Karpas-422 (cell line): Measurements from ENCODE around the gene DMGDH. TPM values are rescaled to one million over a fixed set of nuclear protein-coding genes. Genes with fewer than 3 reads are reported as not detected.
A peak's percentile ranks its signal among the peaks of the same experiment; 100 is the strongest.

ENCODE experiments used
- DNase-seq: peaks from one replicate; pipeline ENCODE4 v3.0.0-alpha.2; 2015
- H2AFZ ChIP-seq: fragments of 200-600 bp; sonication (generic); 2 replicates; pipeline ENCODE4 v1.6.1; 2014; ENCODE audit warnings: antibody characterized with exemption, low read length, mixed read lengths
- H3K27ac ChIP-seq: fragments of 200-600 bp; sonication (generic); 2 replicates; pipeline ENCODE4 v1.5.1; 2014; ENCODE audit warnings: mild to moderate bottlenecking, low read length, moderate library complexity
- H3K27me3 ChIP-seq: fragments of 200-600 bp; sonication (generic); 2 replicates; pipeline ENCODE4 v1.6.1; 2014; ENCODE audit warnings: low read length, mixed read lengths
- H3K36me3 ChIP-seq: fragments of 200-600 bp; sonication (generic); 2 replicates; pipeline ENCODE4 v1.6.1; 2014; ENCODE audit warnings: low read length, mixed read lengths; ENCODE audit not compliant: insufficient read depth
- H3K4me1 ChIP-seq: fragments of 200-600 bp; sonication (generic); 2 replicates; pipeline ENCODE4 v1.6.1; 2014; ENCODE audit warnings: mild to moderate bottlenecking, low read length, mixed read lengths
- H3K4me2 ChIP-seq: fragments of 200-600 bp; sonication (generic); 2 replicates; pipeline ENCODE4 v1.6.1; 2014; ENCODE audit warnings: low read length, low read depth, mild to moderate bottlenecking; ENCODE audit not compliant: poor library complexity, severe bottlenecking
- H3K4me3 ChIP-seq: fragments of 200-600 bp; sonication (generic); 2 replicates; pipeline ENCODE4 v1.5.1; 2014; ENCODE audit warnings: mild to moderate bottlenecking, antibody characterized with exemption, low read length, mixed read lengths
- H3K79me2 ChIP-seq: fragments of 200-600 bp; sonication (generic); 2 replicates; pipeline ENCODE4 v1.6.1; 2014; ENCODE audit warnings: mild to moderate bottlenecking, low read length, mixed read lengths
- H3K9ac ChIP-seq: fragments of 200-600 bp; sonication (generic); 2 replicates; pipeline ENCODE4 v1.6.0; 2014; ENCODE audit warnings: low read length
- H3K9me2 ChIP-seq: fragments of 200-600 bp; sonication (generic), shearing (Covaris generic); replicated peaks from 2 replicates; pipeline ENCODE4 v1.6.0; 2014; ENCODE audit warnings: mild to moderate bottlenecking, low read length, moderate library complexity; ENCODE audit not compliant: insufficient read depth
- H3K9me3 ChIP-seq: fragments of 300-700, 200-600 bp; sonication (generic); 2 replicates; pipeline ENCODE4 v1.6.1; 2014; ENCODE audit warnings: low read length, mixed read lengths
- H4K20me1 ChIP-seq: fragments of 200-600 bp; sonication (generic); 2 replicates; pipeline ENCODE4 v1.6.1; 2014; ENCODE audit warnings: mild to moderate bottlenecking, antibody characterized with exemption, low read length, low read depth; ENCODE audit not compliant: insufficient read depth
- total RNA-seq: library from RNA; depleted of rRNA; stranded (reverse); fragments of >200 nt; shearing (Covaris generic); gene quantifications from 2 replicates; pipeline ENCODE4 v1.2.3, GENCODE V29; 2014; ENCODE audit warnings: low replicate concordance

DMGDH gene
- total RNA-seq, 1 experiment from 2014 or later: not detected

DNA sequence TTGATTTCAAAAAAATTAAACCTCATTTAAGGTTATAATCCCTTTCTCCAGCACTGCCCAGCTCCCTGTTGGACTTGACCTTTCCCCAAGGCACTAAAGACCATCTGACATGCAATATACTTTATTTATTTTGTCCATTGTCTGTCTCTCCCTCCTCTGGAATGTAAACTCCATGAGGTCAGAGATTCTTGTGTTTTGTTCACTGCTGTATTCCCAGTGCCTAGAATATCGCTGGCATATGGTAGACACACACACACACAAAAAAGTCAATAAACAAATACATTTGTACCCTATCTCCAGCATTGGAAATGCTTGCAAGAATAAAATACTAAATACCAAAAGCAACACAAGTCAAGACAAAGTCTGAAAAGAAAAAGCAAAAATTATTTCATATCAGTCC is 67.1 kb downstream of the DMGDH start:
- Histone ChIP-seq H3K4me3 (no peak overlapping the region), H3K36me3 (no peaks in the 10 kb centered on the region), H3K9me3 (no peaks in the 10 kb centered on the region), H3K9ac (no peak overlapping the region), H3K79me2 (no peaks in the 10 kb centered on the region), H2AFZ (no peak overlapping the region), H4K20me1 (no peaks in the 10 kb centered on the region), H3K27ac (no peak overlapping the region), H3K4me1 (no peaks in the 10 kb centered on the region), H3K9me2 (no peaks in the 10 kb centered on the region), H3K27me3 (no peaks in the 10 kb centered on the region; the same call in 1 of the 2 replicates), H3K4me2 (no peak overlapping the region)
- DNase-seq: no peak

DNA sequence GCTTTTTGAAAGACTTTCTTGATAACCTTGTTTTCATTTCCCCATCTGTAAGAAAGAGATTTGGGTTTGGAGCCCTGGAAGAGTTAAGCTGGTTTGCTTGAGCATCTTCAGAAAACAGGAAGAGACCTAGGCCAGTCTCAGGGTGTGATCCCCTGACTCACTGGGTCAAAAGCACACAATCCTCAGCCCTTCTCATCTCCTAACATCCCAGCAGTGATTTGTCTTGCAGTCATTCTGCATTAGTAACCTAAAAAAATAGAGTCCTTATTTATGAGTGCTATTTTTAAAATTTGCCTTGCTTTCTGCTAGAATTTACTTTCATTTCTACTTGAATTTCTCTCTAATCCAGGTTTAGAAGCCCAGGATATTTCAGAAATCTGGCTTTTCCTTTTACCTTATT is 68.0 kb downstream of the DMGDH start:
- no peak overlapping the region for H3K27ac ChIP-seq
- H3K79me2 ChIP-seq: no peaks in the 10 kb centered on the region
- no peaks in the 10 kb centered on the region for H3K4me1 ChIP-seq
- DNase-seq: no peak
- no peaks in the 10 kb centered on the region for H3K36me3 ChIP-seq
- H3K4me3 ChIP-seq: no peak overlapping the region
- no peaks in the 10 kb centered on the region for H3K9me2 ChIP-seq
- no peaks in the 10 kb centered on the region for H3K9me3 ChIP-seq
- H3K9ac ChIP-seq: no peak overlapping the region
- no peaks in the 10 kb centered on the region for H4K20me1 ChIP-seq
- H2AFZ ChIP-seq: no peak overlapping the region
- H3K4me2 ChIP-seq: no peak overlapping the region
- H3K27me3 ChIP-seq: no peaks in the 10 kb centered on the region; the same call in 1 of the 2 replicates

DNA sequence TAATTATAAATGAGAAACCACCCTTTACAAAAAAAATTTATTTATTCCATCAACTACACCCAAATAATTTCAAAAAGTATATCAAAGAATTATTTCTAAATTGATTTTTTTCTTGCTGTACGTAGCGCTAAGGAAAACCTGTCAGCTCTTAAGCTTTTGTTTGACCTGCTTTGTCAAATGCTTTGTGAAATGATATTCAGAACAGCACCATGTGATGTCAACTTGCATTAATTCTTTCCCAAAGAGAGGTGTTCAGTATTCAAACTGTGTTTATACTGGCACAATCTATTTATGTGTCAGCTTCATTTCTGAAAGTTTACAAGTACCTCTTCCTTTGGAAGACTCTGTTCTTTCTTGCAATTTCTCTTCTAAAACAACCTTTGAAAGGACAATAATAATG is 72.4 kb downstream of the DMGDH start:
- Histone ChIP-seq H3K4me2 (no peak overlapping the region), H3K79me2 (no peaks in the 10 kb centered on the region), H3K27me3 (no peaks in the 10 kb centered on the region), H3K9ac (no peak overlapping the region), H4K20me1 (no peaks in the 10 kb centered on the region), H3K36me3 (no peaks in the 10 kb centered on the region), H3K27ac (no peak overlapping the region), H2AFZ (no peak overlapping the region), H3K4me3 (no peak overlapping the region), H3K9me2 (no peaks in the 10 kb centered on the region), H3K4me1 (no peaks in the 10 kb centered on the region), H3K9me3 (no peaks in the 10 kb centered on the region)
- no peak for DNase-seq

DNA sequence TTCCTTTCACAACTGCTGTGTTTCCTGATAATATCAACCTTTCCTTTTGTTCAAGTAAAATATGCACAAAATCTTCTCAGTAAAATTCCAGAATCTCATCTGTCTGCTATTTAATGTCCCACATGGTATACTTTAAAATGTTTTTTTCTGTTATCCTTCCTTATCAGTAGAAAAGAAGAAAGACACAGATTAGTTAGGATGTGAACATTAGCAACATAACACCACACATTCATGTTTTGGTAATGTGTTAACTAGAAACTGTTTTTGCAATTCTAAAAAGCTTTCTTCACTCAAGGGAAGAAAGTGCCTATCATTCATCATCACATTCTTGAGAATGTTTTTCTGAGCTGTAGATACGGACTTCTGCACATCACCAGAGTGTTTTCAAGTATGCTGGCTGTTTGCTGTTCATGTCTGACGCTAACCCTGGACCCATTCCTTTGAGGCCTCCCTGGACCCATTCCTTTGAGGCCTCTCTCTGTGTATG is 73.9 kb downstream of the DMGDH start:
- Histone ChIP-seq H3K79me2 (no peaks in the 10 kb centered on the region), H3K4me1 (no peaks in the 10 kb centered on the region), H3K9me3 (no peaks in the 10 kb centered on the region), H3K4me3 (no peak overlapping the region), H3K27me3 (no peaks in the 10 kb centered on the region), H3K36me3 (no peaks in the 10 kb centered on the region), H3K27ac (no peak overlapping the region), H3K9me2 (no peaks in the 10 kb centered on the region), H4K20me1 (no peaks in the 10 kb centered on the region), H3K9ac (no peak overlapping the region), H2AFZ (no peak overlapping the region), H3K4me2 (no peak overlapping the region)
- no peak for DNase-seq

DNA sequence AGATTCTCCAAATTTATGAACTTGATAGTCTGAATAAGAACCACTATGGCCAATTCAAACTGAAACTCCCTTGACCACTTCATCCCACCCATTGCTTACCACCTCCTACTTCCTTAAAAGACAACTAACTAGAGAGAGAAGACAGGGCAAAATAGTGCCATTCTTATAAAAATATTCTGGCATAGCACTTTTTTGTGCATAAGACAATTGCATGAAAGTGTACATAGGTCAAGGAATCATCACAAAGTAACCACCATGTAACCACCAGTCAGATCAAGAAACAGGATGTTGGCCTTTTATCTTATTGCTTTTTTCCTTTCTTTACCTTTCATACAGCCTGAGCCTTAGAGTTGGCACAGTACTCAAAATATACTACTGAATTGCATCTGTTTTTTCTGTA is 76.3 kb downstream of the DMGDH start:
- no peak overlapping the region for H3K27ac ChIP-seq
- H3K4me2 ChIP-seq: no peak overlapping the region
- no peaks in the 10 kb centered on the region for H3K9me3 ChIP-seq
- no peaks in the 10 kb centered on the region for H3K79me2 ChIP-seq
- no peaks in the 10 kb centered on the region for H3K36me3 ChIP-seq
- H3K27me3 ChIP-seq: no peaks in the 10 kb centered on the region
- no peaks in the 10 kb centered on the region for H3K4me1 ChIP-seq
- no peak overlapping the region for H2AFZ ChIP-seq
- no peaks in the 10 kb centered on the region for H4K20me1 ChIP-seq
- no peak overlapping the region for H3K4me3 ChIP-seq
- H3K9ac ChIP-seq: no peak overlapping the region
- DNase-seq: no peak
- H3K9me2 ChIP-seq: no peaks in the 10 kb centered on the region

DNA sequence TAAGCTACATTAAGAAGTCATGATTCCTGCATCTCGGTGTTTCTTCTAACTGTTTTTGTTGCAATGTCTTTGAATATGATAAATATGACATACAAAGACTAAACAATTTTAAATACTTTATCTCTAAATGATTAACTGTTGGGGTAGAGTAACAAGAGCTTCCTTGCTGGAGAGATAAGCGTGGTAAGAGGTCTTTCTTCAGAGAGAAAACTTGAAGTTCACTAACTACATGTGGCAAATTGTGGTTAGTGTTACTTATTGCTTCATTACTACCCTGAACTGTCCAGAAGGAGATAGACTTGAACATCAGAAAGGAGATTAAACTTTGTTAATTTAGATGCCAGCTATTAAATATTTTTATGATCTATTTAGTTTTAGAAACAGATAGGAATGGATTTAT is 77.3 kb downstream of the DMGDH start:
- Histone ChIP-seq H3K9ac (no peak overlapping the region), H3K4me1 (no peaks in the 10 kb centered on the region), H3K9me3 (no peaks in the 10 kb centered on the region), H3K9me2 (no peaks in the 10 kb centered on the region), H3K27me3 (no peaks in the 10 kb centered on the region), H3K4me3 (no peak overlapping the region), H3K36me3 (no peaks in the 10 kb centered on the region), H3K79me2 (no peaks in the 10 kb centered on the region), H3K4me2 (no peak overlapping the region), H4K20me1 (no peaks in the 10 kb centered on the region), H2AFZ (no peak overlapping the region), H3K27ac (no peak overlapping the region)
- no peak for DNase-seq

DNA sequence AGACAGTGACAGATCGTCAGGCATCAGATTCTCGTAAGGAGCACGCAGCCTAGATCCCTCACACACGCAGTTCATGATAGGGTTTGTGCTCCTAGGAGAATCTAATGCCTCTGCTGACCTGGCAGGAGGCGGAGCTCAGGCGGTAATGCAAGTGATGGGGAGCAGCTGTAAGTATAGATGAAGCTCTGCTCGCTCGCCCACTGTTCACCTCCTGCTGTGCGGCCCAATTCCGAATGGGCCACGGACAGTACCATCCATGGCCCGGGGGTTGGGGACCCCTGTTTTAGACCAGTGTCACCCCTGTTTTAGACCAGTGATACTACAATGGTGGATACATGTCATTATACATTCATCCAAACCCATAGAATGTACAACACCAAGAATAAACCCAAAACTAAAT is 80.4 kb downstream of the DMGDH start:
- Histone ChIP-seq H3K4me2 (no peak overlapping the region), H3K9me2 (no peaks in the 10 kb centered on the region), H3K27me3 (no peaks in the 10 kb centered on the region), H3K36me3 (no peaks in the 10 kb centered on the region), H3K4me1 (peaks cover 9% of the 10 kb centered on the region), H3K27ac (no peak overlapping the region), H2AFZ (no peak overlapping the region), H3K79me2 (no peaks in the 10 kb centered on the region), H3K9ac (no peak overlapping the region), H4K20me1 (no peaks in the 10 kb centered on the region), H3K9me3 (no peaks in the 10 kb centered on the region), H3K4me3 (no peak overlapping the region)
- DNase-seq: no peak

DNA sequence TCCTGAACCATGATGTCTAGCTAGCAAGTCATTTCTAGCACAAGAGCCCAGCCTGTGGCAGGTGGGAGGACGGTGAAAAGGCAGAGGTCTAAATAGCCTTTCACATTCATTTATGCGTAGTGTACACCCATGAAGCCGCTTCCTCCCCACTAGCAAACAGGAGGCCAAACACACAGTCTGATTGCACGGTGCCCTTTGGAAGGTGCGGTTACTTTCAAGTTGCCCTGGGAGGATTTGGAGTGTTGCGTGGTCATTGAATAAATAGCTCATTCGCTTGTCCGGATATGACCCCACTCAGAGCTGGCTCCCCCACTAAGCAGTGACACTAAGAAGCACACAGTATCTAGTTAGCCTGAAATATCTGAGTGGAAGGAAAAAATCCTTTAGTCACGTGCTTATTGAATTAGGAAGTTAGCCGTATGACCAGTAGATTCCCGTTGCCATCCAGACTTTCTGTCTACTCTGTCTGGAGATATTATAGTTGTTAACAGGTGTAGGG is 83.7 kb downstream of the DMGDH start:
- peak overlapping the region; percentile 44 for H2AFZ ChIP-seq

More for the DNA sequence above, 83.7 kb downstream of the DMGDH start:
- H3K4me2 ChIP-seq: peak overlapping the region; percentile 90
- peak overlapping the region; percentile 70 for H3K4me3 ChIP-seq
- peaks cover 18% of the 10 kb centered on the region for H3K4me1 ChIP-seq
- no peaks in the 10 kb centered on the region for H3K36me3 ChIP-seq
- H4K20me1 ChIP-seq: no peaks in the 10 kb centered on the region
- no peaks in the 10 kb centered on the region for H3K79me2 ChIP-seq
- no peak overlapping the region for H3K27ac ChIP-seq
- peak overlapping the region; percentile 80 for H3K9ac ChIP-seq
- peak; percentile 47 for DNase-seq
- no peaks in the 10 kb centered on the region for H3K9me2 ChIP-seq
- no peaks in the 10 kb centered on the region for H3K9me3 ChIP-seq
- H3K27me3 ChIP-seq: no peaks in the 10 kb centered on the region
